ENCODE data around the gene MAST4. TPM values are rescaled to one million over a fixed set of nuclear protein-coding genes. Genes with fewer than 3 reads are reported as not detected.

Gene MAST4
- total RNA-seq, 2 donors from 2014 or later: 50.4 to 60.6 TPM

GRCh38 chr5:67065237-67065636 is 469.0 kb downstream of the MAST4 start:
- no peak overlapping the region for H3K27ac ChIP-seq
- H3K4me1 ChIP-seq: peaks cover 0 to 32% of the 10 kb centered on the region in 2 donors
- no peaks in the 10 kb centered on the region for H3K9me3 ChIP-seq
- no peak overlapping the region for H3K4me3 ChIP-seq
- DNase-seq (ENCODE audit: low spot score): no peak
- no peaks in the 10 kb centered on the region for H3K27me3 ChIP-seq
- TF ChIP-seq CTCF (IDR thresholded peaks at IDR 0.05): no peak
- H3K36me3 ChIP-seq: no peaks in the 10 kb centered on the region

GRCh38 chr5:67065696-67066095 is 469.5 kb downstream of the MAST4 start:
- H3K4me3 ChIP-seq: no peak overlapping the region
- no peak overlapping the region for H3K27ac ChIP-seq
- no peaks in the 10 kb centered on the region for H3K27me3 ChIP-seq
- DNase-seq (ENCODE audit: low spot score): no peak
- no peak for TF ChIP-seq CTCF (IDR thresholded peaks at IDR 0.05)
- no peaks in the 10 kb centered on the region for H3K36me3 ChIP-seq
- H3K4me1 ChIP-seq: peaks cover 0 to 34% of the 10 kb centered on the region in 2 donors
- H3K9me3 ChIP-seq: no peaks in the 10 kb centered on the region

GRCh38 chr5:67066815-67067214 is 470.6 kb downstream of the MAST4 start:
- H3K27me3 ChIP-seq: no peaks in the 10 kb centered on the region
- no peak for DNase-seq (ENCODE audit: low spot score)
- peaks cover 0 to 25% of the 10 kb centered on the region in 2 donors for H3K4me1 ChIP-seq
- no peaks in the 10 kb centered on the region for H3K9me3 ChIP-seq
- TF ChIP-seq CTCF (IDR thresholded peaks at IDR 0.05): no peak
- H3K27ac ChIP-seq: no peak overlapping the region
- H3K36me3 ChIP-seq: no peaks in the 10 kb centered on the region
- H3K4me3 ChIP-seq: no peak overlapping the region

DNA sequence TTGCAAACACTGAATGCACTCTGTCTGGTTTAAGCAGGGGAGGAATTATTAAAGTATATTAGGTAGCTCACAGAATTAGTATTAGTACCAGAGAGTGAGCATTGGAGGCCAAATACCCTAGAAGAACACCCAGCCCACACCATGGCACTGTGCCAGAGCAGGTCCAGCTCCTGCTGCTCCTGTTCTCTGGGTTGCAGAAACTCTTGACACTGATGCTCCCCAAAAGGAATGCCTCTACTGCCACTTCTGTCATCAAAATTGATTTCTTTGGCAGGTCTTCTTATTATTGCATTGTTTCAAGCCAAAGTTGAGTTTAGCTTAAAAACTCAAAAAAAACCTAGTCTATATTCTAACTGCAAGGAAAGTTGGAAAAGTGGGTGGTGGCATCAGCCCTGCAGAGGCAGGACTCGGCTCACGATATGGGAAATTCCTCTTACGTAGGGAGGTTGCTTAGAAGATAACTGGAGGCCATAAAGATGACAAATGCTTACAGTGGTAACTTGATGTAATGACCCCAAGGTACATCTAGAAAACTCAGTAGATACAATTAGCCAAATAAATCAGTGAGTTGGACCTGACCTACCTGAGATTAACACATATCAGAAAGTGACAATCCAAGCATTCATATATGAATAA is 477.0 kb downstream of the MAST4 start:
- TF ChIP-seq CTCF (IDR thresholded peaks at IDR 0.05): no peak
- H3K4me1 ChIP-seq: peaks cover 0 to 7% of the 10 kb centered on the region in 2 donors
- H3K9me3 ChIP-seq: no peaks in the 10 kb centered on the region
- no peaks in the 10 kb centered on the region for H3K36me3 ChIP-seq
- H3K27me3 ChIP-seq: no peaks in the 10 kb centered on the region
- no peak overlapping the region for H3K4me3 ChIP-seq
- no peak overlapping the region for H3K27ac ChIP-seq
- DNase-seq (ENCODE audit: low spot score): no peak

- Histone ChIP-seq H3K27me3 (no peaks in the 10 kb centered on the region), H3K9me3 (no peaks in the 10 kb centered on the region), H3K27ac (no peak overlapping the region), H3K4me1 (no peaks in the 10 kb centered on the region), H3K36me3 (no peaks in the 10 kb centered on the region), H3K4me3 (no peak overlapping the region)
- TF ChIP-seq CTCF (IDR thresholded peaks at IDR 0.05): no peak
- DNase-seq (ENCODE audit: low spot score): no peak
Observed at GRCh38 chr5:67077296-67077695, 481.1 kb downstream of the MAST4 start.

GRCh38 chr5:67081261-67081660 is 485.1 kb downstream of the MAST4 start:
- Histone ChIP-seq H3K36me3 (no peaks in the 10 kb centered on the region), H3K4me3 (no peak overlapping the region), H3K27me3 (no peaks in the 10 kb centered on the region), H3K9me3 (no peaks in the 10 kb centered on the region), H3K4me1 (no peaks in the 10 kb centered on the region), H3K27ac (no peak overlapping the region)
- no peak for DNase-seq (ENCODE audit: low spot score)
- no peak for TF ChIP-seq CTCF (IDR thresholded peaks at IDR 0.05)
